GM23248 (cell line): ENCODE results near the gene HAND1.

Experiments
- EZH2 ChIP-seq: fragments of 200-600 bp; sonication (generic); IDR thresholded peaks from 2 replicates; pipeline ENCODE4 v1.6.1; 2018; ENCODE audit warnings: antibody characterized with exemption, mild to moderate bottlenecking; ENCODE audit not compliant: insufficient read depth, poor library complexity, severe bottlenecking
- EZH2phosphoT487 ChIP-seq: fragments of 200-600 bp; sonication (generic); IDR thresholded peaks from 2 replicates; pipeline ENCODE4 v1.6.1; 2018; ENCODE audit warnings: antibody characterized with exemption, moderate library complexity, mild to moderate bottlenecking, low read depth; ENCODE audit not compliant: insufficient read depth

DNA sequence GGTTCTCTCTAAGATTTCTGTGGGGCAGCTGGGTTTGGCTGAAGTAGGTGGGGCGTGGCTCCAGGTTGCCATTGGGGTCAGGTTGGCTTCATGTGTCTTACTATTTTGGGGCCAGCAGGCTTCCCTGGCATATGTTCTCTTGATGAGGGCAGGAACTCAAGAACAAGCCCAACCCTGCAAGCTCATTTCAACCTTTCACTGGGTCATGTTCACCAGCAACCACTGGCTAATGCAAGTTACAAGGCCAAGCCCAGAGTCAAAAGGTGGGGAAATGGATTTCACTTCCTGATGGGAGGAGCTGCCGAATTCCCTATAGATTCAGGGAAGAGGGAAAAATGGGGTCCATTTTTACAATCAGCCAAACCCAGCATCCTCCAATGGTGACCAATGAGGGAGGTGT lies 34.0 kb upstream of the HAND1 start:
- TF ChIP-seq EZH2 (no peak), EZH2phosphoT487 (no peak)
